ENCODE results near the gene TRIM7. TPM values are rescaled to one million over a fixed set of nuclear protein-coding genes. Genes with fewer than 3 reads are reported as not detected.
"Not testable (repeated sequence)": the region's sequence is repeated elsewhere in the genome, so short reads cannot be mapped to it uniquely, and the experiment has no call there.

Gene TRIM7
- total RNA-seq, 2 experiments from 2014 or later: 1.1 to 3.0 TPM

GRCh38 chr5:181166812-181167733 lies 37.9 kb downstream of the TRIM7 start:
- intact Hi-C loops (cut with micrococcal nuclease): no loop called here
- no peak for DNase-seq
- Mint-ChIP-seq H3K4me3 (no peak overlapping the region), H3K9me3 (no peaks in the 10 kb centered on the region), H3K4me1 (ENCODE audit: low read depth) (peaks cover 64% of the 10 kb centered on the region), H3K27ac (peak overlapping the region; percentile 40), H3K27me3 (peaks cover 55% of the 10 kb centered on the region), H3K36me3 (ENCODE audit: low read depth) (no peaks in the 10 kb centered on the region)
- CTCF ChIA-PET: interaction anchor here (1.0 to 1.2 kb wide), 3 partner anchors 10 to 308 kb away, joined by 3 to 4 read pairs (median 3); no protein-coding TSS in a partner anchor
- no peak for ATAC-seq
- TF ChIP-seq, protein P1, sequence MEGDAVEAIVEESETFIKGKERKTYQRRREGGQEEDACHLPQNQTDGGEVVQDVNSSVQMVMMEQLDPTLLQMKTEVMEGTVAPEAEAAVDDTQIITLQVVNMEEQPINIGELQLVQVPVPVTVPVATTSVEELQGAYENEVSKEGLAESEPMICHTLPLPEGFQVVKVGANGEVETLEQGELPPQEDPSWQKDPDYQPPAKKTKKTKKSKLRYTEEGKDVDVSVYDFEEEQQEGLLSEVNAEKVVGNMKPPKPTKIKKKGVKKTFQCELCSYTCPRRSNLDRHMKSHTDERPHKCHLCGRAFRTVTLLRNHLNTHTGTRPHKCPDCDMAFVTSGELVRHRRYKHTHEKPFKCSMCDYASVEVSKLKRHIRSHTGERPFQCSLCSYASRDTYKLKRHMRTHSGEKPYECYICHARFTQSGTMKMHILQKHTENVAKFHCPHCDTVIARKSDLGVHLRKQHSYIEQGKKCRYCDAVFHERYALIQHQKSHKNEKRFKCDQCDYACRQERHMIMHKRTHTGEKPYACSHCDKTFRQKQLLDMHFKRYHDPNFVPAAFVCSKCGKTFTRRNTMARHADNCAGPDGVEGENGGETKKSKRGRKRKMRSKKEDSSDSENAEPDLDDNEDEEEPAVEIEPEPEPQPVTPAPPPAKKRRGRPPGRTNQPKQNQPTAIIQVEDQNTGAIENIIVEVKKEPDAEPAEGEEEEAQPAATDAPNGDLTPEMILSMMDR (IDR thresholded peaks at IDR 0.05): no peak
- POLR2A ChIA-PET: interaction anchor here (0.6 kb wide), 1 partner anchor 643 kb away, joined by 3 read pairs; no protein-coding TSS in a partner anchor

DNA sequence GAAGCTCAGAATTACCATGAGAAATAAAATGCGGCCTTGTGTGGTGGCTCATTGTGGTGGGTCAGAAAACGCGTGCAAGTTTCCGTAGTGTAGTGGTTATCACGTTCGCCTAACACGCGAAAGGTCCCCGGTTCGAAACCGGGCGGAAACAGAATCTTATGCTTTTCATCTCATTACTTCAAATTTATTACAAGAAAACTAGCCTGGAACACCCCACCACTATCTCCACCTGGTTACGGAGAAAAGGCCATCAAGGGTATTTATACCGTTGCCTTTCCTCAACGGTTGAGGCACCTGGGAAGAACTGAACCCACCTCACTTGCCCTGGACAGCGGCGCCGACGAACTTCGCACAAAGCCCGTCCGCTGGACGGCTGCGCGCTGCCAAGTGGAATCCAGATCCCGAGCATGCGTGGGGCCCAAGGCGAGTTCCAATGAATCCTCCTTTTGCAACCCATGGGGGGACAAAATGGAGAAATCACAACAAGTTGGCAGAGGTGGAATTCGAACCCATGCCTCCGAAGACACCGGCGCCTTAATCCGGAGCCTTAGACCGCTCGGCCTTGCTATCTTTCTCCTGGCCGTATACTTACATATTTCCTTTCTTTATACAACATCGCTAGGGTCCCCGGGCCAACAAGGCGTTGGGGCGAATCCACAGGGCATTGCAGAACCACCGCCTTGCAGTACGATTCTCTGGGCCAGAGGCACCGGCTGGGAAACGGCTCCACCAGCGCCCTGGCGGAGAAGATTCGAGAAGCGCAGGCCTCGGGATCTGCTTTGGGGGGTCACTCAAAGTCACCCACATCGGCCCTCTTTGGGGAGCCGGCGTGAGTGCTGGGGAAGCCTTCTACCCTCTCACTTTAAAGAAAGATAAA lies 40.7 kb downstream of the TRIM7 start:
- DNase-seq (peak; percentile 65), ATAC-seq (no peak)
- intact Hi-C loops (cut with micrococcal nuclease): no loop called here
- Mint-ChIP-seq H3K27me3 (peaks cover 35% of the 10 kb centered on the region), H3K9me3 (no peaks in the 10 kb centered on the region), H3K27ac (peak overlapping the region; percentile 85), H3K4me3 (peak overlapping the region; percentile 57), H3K36me3 (ENCODE audit: low read depth) (no peaks in the 10 kb centered on the region), H3K4me1 (ENCODE audit: low read depth) (peaks cover 62% of the 10 kb centered on the region)
- TF ChIP-seq, protein P1 (IDR thresholded peaks at IDR 0.05): no peak
- ChIA-PET CTCF (no interaction called here), POLR2A (no interaction called here)

GRCh38 chr5:181163487-181164075 lies 41.4 kb downstream of the TRIM7 start:
- H3K4me3 Mint-ChIP-seq: peak overlapping the region; percentile 57
- peaks cover 57% of the 10 kb centered on the region for H3K4me1 Mint-ChIP-seq (ENCODE audit: low read depth)
- peak overlapping the region; percentile 85 for H3K27ac Mint-ChIP-seq
- CTCF ChIA-PET: interaction anchor here (0.6 kb wide), 1 partner anchor 79 kb away, joined by 3 read pairs; no protein-coding TSS in a partner anchor
- H3K27me3 Mint-ChIP-seq: peaks cover 31% of the 10 kb centered on the region
- POLR2A ChIA-PET: interaction anchor here (0.7 to 2.4 kb wide), 2 partner anchors 10 to 130 kb away, joined by 3 to 11 read pairs; no protein-coding TSS in a partner anchor
- H3K36me3 Mint-ChIP-seq (ENCODE audit: low read depth): no peaks in the 10 kb centered on the region
- DNase-seq (peak; percentile 41), ATAC-seq (no peak)
- H3K9me3 Mint-ChIP-seq: no peaks in the 10 kb centered on the region
- intact Hi-C loops (cut with micrococcal nuclease): no loop called here
- TF ChIP-seq, protein P1 (IDR thresholded peaks at IDR 0.05): no peak

DNA sequence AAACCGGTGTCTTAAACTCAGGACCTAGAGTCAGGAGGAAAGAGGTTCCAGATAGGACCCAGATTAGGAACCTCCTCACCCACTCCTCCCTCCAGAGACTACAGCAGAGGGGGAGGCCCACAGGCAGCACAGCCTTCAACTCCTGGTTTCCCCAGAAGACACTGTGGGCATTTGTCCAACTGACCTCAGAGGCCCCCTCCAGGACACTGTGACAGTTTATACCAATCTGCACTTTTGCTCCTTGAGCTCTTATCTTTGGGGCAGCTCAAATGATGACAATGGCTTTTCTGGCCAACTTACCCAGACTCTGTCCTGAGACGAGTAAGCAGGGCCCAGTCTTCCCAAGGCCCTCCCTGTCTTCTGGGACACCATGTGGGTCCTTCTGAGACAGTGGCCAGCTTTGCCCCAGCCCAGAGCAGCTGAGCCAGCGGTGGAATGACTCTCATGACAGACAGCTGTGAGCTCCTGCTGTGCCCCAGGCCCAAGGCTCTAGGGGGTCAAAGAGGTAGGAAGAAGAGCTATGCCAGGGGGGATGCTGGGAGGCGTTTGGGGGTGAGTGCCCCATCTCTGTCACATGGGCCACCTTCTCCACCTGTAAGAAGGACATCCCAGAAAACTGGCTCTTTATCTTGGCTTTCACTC lies 43.3 kb downstream of the TRIM7 start:
- POLR2A ChIA-PET: interaction anchor here (1.4 to 2.4 kb wide), 2 partner anchors 11 to 15 kb away, joined by 4 to 11 read pairs; no protein-coding TSS in a partner anchor
- H3K4me3 Mint-ChIP-seq: peak overlapping the region; percentile 79
- DNase-seq: no peak

DNA sequence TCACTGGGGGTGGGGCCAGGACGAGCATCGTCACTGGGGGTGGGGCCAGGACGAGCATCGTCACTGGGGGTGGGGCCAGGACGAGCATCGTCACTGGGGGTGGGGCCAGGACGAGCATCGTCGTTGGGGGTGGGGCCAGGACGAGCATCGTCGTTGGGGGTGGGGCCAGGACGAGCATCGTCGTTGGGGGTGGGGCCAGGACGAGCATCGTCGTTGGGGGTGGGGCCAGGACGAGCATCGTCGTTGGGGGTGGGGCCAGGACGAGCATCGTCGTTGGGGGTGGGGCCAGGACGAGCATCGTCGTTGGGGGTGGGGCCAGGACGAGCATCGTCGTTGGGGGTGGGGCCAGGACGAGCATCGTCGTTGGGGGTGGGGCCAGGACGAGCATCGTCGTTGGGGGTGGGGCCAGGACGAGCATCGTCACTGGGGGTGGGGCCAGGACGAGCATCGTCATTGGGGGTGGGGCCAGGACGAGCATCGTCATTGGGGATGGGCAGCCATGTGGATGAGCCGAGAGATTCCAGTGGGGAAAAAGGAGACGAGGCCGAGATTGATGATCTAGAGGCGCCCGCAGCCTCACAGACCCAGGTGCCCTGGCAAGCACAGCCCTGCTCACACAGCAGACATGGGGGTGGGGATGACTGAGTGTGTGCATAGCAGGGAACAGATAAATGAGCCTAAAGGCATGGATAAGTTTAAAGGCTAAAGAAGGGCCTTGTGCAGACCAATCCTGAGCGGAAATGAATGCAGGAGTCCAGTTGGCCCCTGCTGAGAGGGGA lies 44.1 kb downstream of the TRIM7 start:
- peak; percentile 35 for ATAC-seq
- H3K36me3 Mint-ChIP-seq (ENCODE audit: low read depth); intact Hi-C loops (cut with micrococcal nuclease); H3K9me3 Mint-ChIP-seq: not testable (repeated sequence)
- ChIA-PET CTCF (interaction anchor here (0.6 kb wide), 1 partner anchor 24 kb away, joined by 3 read pairs; no protein-coding TSS in a partner anchor), POLR2A (interaction anchor here (1.1 to 1.4 kb wide), 2 partner anchors 16 to 59 kb away, joined by 4 read pairs; no protein-coding TSS in a partner anchor)
- H3K4me3 Mint-ChIP-seq: peak overlapping the region; percentile 79
- peaks cover 14% of the 10 kb centered on the region for H3K27me3 Mint-ChIP-seq
- peaks cover 35% of the 10 kb centered on the region for H3K4me1 Mint-ChIP-seq (ENCODE audit: low read depth)
- H3K27ac Mint-ChIP-seq: peak overlapping the region; percentile 95
- peak; percentile 58 for DNase-seq

More for the DNA sequence above, 43.3 kb downstream of the TRIM7 start:
- peak overlapping the region; percentile 95 for H3K27ac Mint-ChIP-seq
- CTCF ChIA-PET: interaction anchor here (0.6 kb wide), 1 partner anchor 23 kb away, joined by 3 read pairs; no protein-coding TSS in a partner anchor
- H3K36me3 Mint-ChIP-seq (ENCODE audit: low read depth): no peaks in the 10 kb centered on the region
- peaks cover 41% of the 10 kb centered on the region for H3K4me1 Mint-ChIP-seq (ENCODE audit: low read depth)
- TF ChIP-seq, protein P1 (IDR thresholded peaks at IDR 0.05): no peak
- H3K9me3 Mint-ChIP-seq: no peaks in the 10 kb centered on the region
- intact Hi-C loops (cut with micrococcal nuclease): no loop called here
- ATAC-seq: no peak
- peaks cover 17% of the 10 kb centered on the region for H3K27me3 Mint-ChIP-seq

Measured in activated CD8-positive, alpha-beta T cell treated with anti-CD3 and anti-CD28 coated beads for 36 hours (primary cell).